Neural cell (in vitro differentiated cells): ENCODE measurements around the gene DGKI. TPM values are rescaled to one million over a fixed set of nuclear protein-coding genes. Genes with fewer than 3 reads are reported as not detected.

Experiments used
- H2AFZ ChIP-seq: fragments of 200-600, 300-800 bp; sonication (generic), shearing (Covaris generic); 2 replicates; pipeline ENCODE4 v1.6.0; 2014; ENCODE audit warnings: low read depth, mild to moderate bottlenecking, antibody characterized with exemption, low read length, moderate library complexity
- H3F3A ChIP-seq: fragments of 200-600 bp; shearing (Covaris generic); 2 replicates; pipeline ENCODE4 v1.6.1; 2016; ENCODE audit warnings: mild to moderate bottlenecking, moderate library complexity, mixed read lengths, antibody characterized with exemption, low read length; ENCODE audit not compliant: insufficient read depth, poor library complexity, severe bottlenecking
- H3K27ac ChIP-seq: fragments of 200-600, 300-800 bp; sonication (generic), shearing (Covaris generic); 2 replicates; pipeline ENCODE4 v1.5.1; 2014; ENCODE audit warnings: mild to moderate bottlenecking, low read length, moderate library complexity
- H3K27me3 ChIP-seq: fragments of 300-800, 200-600 bp; sonication (generic), shearing (Covaris generic); 2 replicates; pipeline ENCODE4 v1.6.0; 2014; ENCODE audit warnings: mild to moderate bottlenecking, low read depth, low read length, moderate library complexity; ENCODE audit not compliant: insufficient read depth
- H3K36me3 ChIP-seq: fragments of 300-800, 200-600 bp; sonication (generic), shearing (Covaris generic); 2 replicates; pipeline ENCODE4 v1.5.1; 2014; ENCODE audit warnings: mild to moderate bottlenecking, antibody characterized with exemption, low read length, moderate library complexity; ENCODE audit not compliant: insufficient read depth
- H3K4me2 ChIP-seq: fragments of 300-800, 200-600 bp; sonication (generic), shearing (Covaris generic); 2 replicates; pipeline ENCODE4 v1.6.0; 2014; ENCODE audit warnings: mild to moderate bottlenecking, low read length
- H3K4me3 ChIP-seq: fragments of 300-800, 200-600 bp; sonication (generic), shearing (Covaris generic); 2 replicates; pipeline ENCODE4 v1.5.1; 2014; ENCODE audit warnings: mild to moderate bottlenecking, low read length, moderate library complexity
- H3K79me2 ChIP-seq: fragments of 200-600 bp; shearing (Covaris generic); replicated peaks from 2 replicates; pipeline ENCODE4 v1.6.0; 2014; ENCODE audit warnings: mild to moderate bottlenecking, low read length, moderate library complexity; ENCODE audit not compliant: insufficient read depth
- H3K9ac ChIP-seq: fragments of 300-800, 200-600 bp; sonication (generic), shearing (Covaris generic); 2 replicates; pipeline ENCODE4 v1.6.1; 2016; ENCODE audit warnings: mild to moderate bottlenecking, low read length, mixed read lengths
- H3K9me2 ChIP-seq: fragments of 200-600 bp; shearing (Covaris generic); 2 replicates; pipeline ENCODE4 v1.6.1; 2016; ENCODE audit warnings: mild to moderate bottlenecking, low read length, mixed read lengths; ENCODE audit not compliant: insufficient read depth
- H3K9me3 ChIP-seq: fragments of 200-600, 300-800 bp; sonication (generic), shearing (Covaris generic); 2 replicates; pipeline ENCODE4 v1.6.1; 2016; ENCODE audit warnings: mild to moderate bottlenecking, mixed run types, low read length, moderate library complexity, mixed read lengths
- H4K20me1 ChIP-seq: fragments of 200-600 bp; shearing (Covaris generic); 2 replicates; pipeline ENCODE4 v1.6.1; 2016; ENCODE audit warnings: mild to moderate bottlenecking, mixed run types; ENCODE audit not compliant: insufficient read depth
- CTCF ChIP-seq: fragments of 450-650 bp; IDR thresholded peaks from 2 replicates; pipeline ENCODE4 v1.5.1; 2014; ENCODE audit warnings: antibody characterized with exemption, mild to moderate bottlenecking, moderate library complexity; ENCODE audit not compliant: poor library complexity, severe bottlenecking
- EP300 ChIP-seq: fragments of 450-650 bp; conservative IDR thresholded peaks from 2 replicates; pipeline ENCODE4 v1.6.1; 2014; ENCODE audit warnings: antibody characterized with exemption, mild to moderate bottlenecking, moderate library complexity; ENCODE audit not compliant: poor library complexity, severe bottlenecking
- EZH2 ChIP-seq: fragments of 200-600, 300-800 bp; shearing (Covaris generic), sonication (generic); IDR thresholded peaks from 2 replicates; pipeline ENCODE4 v1.6.1; 2014; ENCODE audit warnings: antibody characterized with exemption, low read length, borderline replicate concordance, mild to moderate bottlenecking; ENCODE audit not compliant: insufficient read depth, poor library complexity, severe bottlenecking
- MXI1 ChIP-seq: fragments of 450-650 bp; conservative IDR thresholded peaks from 2 replicates; pipeline ENCODE4 v1.6.1; 2014; ENCODE audit warnings: antibody characterized with exemption, mild to moderate bottlenecking; ENCODE audit not compliant: poor library complexity, severe bottlenecking
- POLR2AphosphoS5 ChIP-seq: IDR thresholded peaks from 2 replicates; pipeline ENCODE4 v1.6.1; 2012
- RAD21 ChIP-seq: fragments of 450-650 bp; conservative IDR thresholded peaks from 2 replicates; pipeline ENCODE4 v1.6.1; 2014; ENCODE audit warnings: antibody characterized with exemption, mild to moderate bottlenecking, moderate library complexity
- REST ChIP-seq: IDR thresholded peaks from 2 replicates; pipeline ENCODE4 v1.6.1; 2012; ENCODE audit warnings: borderline replicate concordance
- SMC3 ChIP-seq: fragments of 450-650 bp; conservative IDR thresholded peaks from 2 replicates; pipeline ENCODE4 v1.6.1; 2014; ENCODE audit warnings: antibody characterized with exemption, mild to moderate bottlenecking, moderate library complexity; ENCODE audit not compliant: poor library complexity
- TAF1 ChIP-seq: IDR thresholded peaks from 2 replicates; pipeline ENCODE4 v1.6.1; 2012; ENCODE audit warnings: low read depth
- polyA plus RNA-seq: library from polyadenylated mRNA; depleted of rRNA; stranded (reverse); fragments of >200 nt; gene quantifications from 2 replicates; pipeline ENCODE4 v1.2.3, GENCODE V29; 2014

Gene DGKI
- polyA plus RNA-seq, 1 donor from 2014 or later = 15.8 TPM

GRCh38 chr7:137469858-137470257 is 376.9 kb downstream of the DGKI start:
- Histone ChIP-seq H3K4me2 (no peak overlapping the region), H3K9me3 (no peaks in the 10 kb centered on the region)
- no peak for TF ChIP-seq SMC3
- TF ChIP-seq TAF1 = no peak
- no peak for TF ChIP-seq MXI1
- no peak for TF ChIP-seq CTCF
- no peak for TF ChIP-seq EZH2
- no peak for TF ChIP-seq RAD21
- TF ChIP-seq EP300 = no peak
- TF ChIP-seq POLR2AphosphoS5 = no peak
- no peak for TF ChIP-seq REST

GRCh38 chr7:137469191-137469811 is 377.5 kb downstream of the DGKI start:
- H3K79me2 ChIP-seq = no peaks in the 10 kb centered on the region
- no peaks in the 10 kb centered on the region for H3K9me3 ChIP-seq
- no peaks in the 10 kb centered on the region for H3F3A ChIP-seq
- H3K36me3 ChIP-seq = no peaks in the 10 kb centered on the region
- no peak overlapping the region for H3K4me3 ChIP-seq
- no peak overlapping the region for H3K4me2 ChIP-seq
- H3K27me3 ChIP-seq = no peaks in the 10 kb centered on the region
- no peaks in the 10 kb centered on the region for H3K9me2 ChIP-seq
- no peak overlapping the region for H3K27ac ChIP-seq
- no peak for TF ChIP-seq TAF1
- TF ChIP-seq EP300 = no peak
- TF ChIP-seq MXI1 = no peak
- no peak for TF ChIP-seq POLR2AphosphoS5
- TF ChIP-seq CTCF = no peak
- no peak for TF ChIP-seq SMC3
- no peak for TF ChIP-seq EZH2
- TF ChIP-seq RAD21 = no peak
- no peak for TF ChIP-seq REST
- no peaks in the 10 kb centered on the region for H4K20me1 ChIP-seq
- H2AFZ ChIP-seq = no peak overlapping the region
- H3K9ac ChIP-seq = no peak overlapping the region

More at GRCh38 chr7:137469858-137470257, 376.9 kb downstream of the DGKI start:
- H3K9ac ChIP-seq = no peak overlapping the region
- no peaks in the 10 kb centered on the region for H4K20me1 ChIP-seq
- no peaks in the 10 kb centered on the region for H3K9me2 ChIP-seq
- no peaks in the 10 kb centered on the region for H3K79me2 ChIP-seq
- H3K4me3 ChIP-seq = no peak overlapping the region
- H3K27me3 ChIP-seq = no peaks in the 10 kb centered on the region
- no peak overlapping the region for H3K27ac ChIP-seq
- no peak overlapping the region for H2AFZ ChIP-seq
- H3F3A ChIP-seq = no peaks in the 10 kb centered on the region
- no peaks in the 10 kb centered on the region for H3K36me3 ChIP-seq
